WERI-Rb-1 (cell line): ENCODE data around the gene ITPKC.

Experiments
- DNase-seq: peaks from one replicate; pipeline ENCODE4 v3.0.0-alpha.2; 2020
- H3K27ac ChIP-seq: fragments of 250-450 bp; sonication (Bioruptor Pico); 2 replicates; pipeline ENCODE4 v1.5.1; 2020; ENCODE audit warnings: mild to moderate bottlenecking, moderate library complexity
- H3K27me3 ChIP-seq: fragments of 250-450 bp; sonication (Bioruptor Pico); 2 replicates; pipeline ENCODE4 v1.5.1; 2021; ENCODE audit warnings: mild to moderate bottlenecking, low read depth, moderate library complexity; ENCODE audit not compliant: insufficient read depth, severe bottlenecking
- H3K36me3 ChIP-seq: fragments of 250-450 bp; sonication (Bioruptor Pico); 2 replicates; pipeline ENCODE4 v1.5.1; 2020; ENCODE audit warnings: mild to moderate bottlenecking, moderate library complexity
- H3K4me3 ChIP-seq: 2 replicates; pipeline ENCODE4 v1.5.1; 2011; ENCODE audit warnings: low read depth, mild to moderate bottlenecking, control low read depth, low read length
- H3K9me3 ChIP-seq: fragments of 250-450 bp; sonication (Bioruptor Pico); 2 replicates; pipeline ENCODE4 v1.5.1; 2021; ENCODE audit warnings: mild to moderate bottlenecking, moderate library complexity; ENCODE audit not compliant: severe bottlenecking
- CTCF ChIP-seq: IDR thresholded peaks from 2 replicates; pipeline ENCODE4 v1.5.1; 2011; ENCODE audit warnings: low read depth, mild to moderate bottlenecking, control low read depth, inconsistent platforms, low read length

ITPKC gene

GRCh38 chr19:40785526-40785925, 68.6 kb downstream of the ITPKC start:
- no peak for TF ChIP-seq CTCF
- Histone ChIP-seq H3K4me3 (no peak overlapping the region), H3K36me3 (no peaks in the 10 kb centered on the region), H3K27ac (no peak overlapping the region), H3K9me3 (no peaks in the 10 kb centered on the region), H3K27me3 (no peaks in the 10 kb centered on the region)
- no peak for DNase-seq

DNA sequence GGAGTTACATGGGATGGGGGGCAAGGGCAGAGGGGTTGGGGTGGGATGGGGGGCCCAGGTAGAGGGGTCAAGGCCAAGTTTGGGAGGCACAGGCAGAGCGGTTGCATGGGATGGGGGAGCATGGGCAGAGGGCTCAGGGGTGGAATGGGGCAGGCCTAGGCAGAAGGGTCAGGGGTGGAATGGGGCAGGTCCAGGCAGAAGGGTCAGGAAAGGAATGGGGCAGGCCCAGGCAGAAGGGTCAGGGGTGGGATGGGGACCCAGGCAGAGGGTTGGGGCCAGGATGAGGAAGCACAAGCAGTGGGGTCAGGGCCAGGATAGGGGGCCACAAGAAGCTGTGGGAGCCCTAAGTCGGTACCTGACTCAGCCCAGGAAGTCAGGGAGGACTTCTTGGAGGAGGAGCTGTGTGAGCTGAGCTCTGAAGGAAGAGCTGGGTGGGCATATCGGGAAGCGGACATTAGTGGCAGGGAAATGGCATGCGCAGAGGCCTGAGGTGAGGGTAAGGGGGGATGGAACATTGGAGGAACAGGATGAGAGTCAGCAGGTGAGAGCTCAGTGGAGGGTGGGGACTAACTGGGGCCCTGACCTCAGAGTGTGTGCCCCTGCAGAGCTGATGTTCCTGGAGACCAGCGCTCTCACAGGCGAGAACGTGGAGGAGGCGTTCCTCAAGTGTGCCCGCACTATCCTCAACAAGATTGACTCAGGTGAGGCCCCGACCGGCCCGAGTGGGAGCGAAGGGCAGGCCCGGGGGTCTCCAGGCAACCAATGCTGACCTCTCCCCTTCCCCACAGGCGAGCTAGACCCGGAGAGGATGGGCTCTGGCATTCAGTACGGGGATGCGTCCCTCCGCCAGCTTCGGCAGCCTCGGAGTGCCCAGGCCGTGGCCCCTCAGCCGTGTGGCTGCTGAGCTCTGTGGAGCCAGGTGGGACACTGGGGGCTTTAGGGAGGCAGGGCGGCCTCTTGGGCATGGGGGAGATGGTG, 69.4 kb downstream of the ITPKC start:
- Histone ChIP-seq H3K27me3 (no peaks in the 10 kb centered on the region), H3K4me3 (no peak overlapping the region), H3K36me3 (no peaks in the 10 kb centered on the region), H3K9me3 (no peaks in the 10 kb centered on the region), H3K27ac (peak overlapping the region; percentile 60)
- no peak for DNase-seq
- TF ChIP-seq CTCF, result no peak
